Dermis microvascular lymphatic vessel endothelial cell (primary cell): ENCODE results near the gene SCRG1. TPM values are rescaled to one million over a fixed set of nuclear protein-coding genes. Genes with fewer than 3 reads are reported as not detected.
A peak's percentile ranks its signal among the peaks of the same experiment; 100 is the strongest.

Source experiments
- DNase-seq, 2 donors: peaks; one replicate each; pipeline versions ENCODE4 v3.0.0 to v3.0.0-alpha.2; 2010; ENCODE audit warnings: low read depth in 2 of 2
- total RNA-seq: library from RNA; depleted of rRNA; stranded (reverse); fragments of >200 nt; gene quantifications from 2 replicates; pipeline ENCODE4 v1.2.1, GENCODE V29; 2014

Gene SCRG1
- total RNA-seq, 1 donor from 2014 or later = not detected

DNA sequence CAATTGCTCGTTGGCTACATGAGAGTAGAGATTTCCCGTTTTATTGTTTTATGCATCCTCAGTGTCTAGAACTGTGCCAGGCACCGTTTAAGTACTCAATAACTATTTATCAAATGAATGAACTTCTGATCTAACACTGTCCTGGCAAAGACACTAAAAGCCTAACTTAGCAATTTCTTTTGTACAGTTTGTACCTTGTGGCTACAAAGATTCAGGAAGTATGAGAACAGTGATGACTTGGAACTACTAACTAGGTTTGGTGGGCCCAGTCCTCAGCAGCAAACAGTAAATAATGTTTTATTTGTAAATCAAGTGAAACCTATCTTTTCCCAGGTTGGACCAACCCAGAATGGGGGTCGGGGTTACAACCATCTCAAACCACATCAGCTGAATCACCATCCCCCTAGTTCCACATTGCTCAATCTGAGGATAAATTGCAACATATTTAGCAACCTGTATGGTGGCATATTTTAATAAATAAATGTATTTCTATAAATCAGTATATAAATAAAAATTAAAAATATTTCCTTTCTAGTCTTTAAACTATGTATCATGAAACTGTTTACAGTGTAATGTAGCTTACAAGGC, 12.3 kb upstream of the SCRG1 start:
- DNase-seq = no peak

DNA sequence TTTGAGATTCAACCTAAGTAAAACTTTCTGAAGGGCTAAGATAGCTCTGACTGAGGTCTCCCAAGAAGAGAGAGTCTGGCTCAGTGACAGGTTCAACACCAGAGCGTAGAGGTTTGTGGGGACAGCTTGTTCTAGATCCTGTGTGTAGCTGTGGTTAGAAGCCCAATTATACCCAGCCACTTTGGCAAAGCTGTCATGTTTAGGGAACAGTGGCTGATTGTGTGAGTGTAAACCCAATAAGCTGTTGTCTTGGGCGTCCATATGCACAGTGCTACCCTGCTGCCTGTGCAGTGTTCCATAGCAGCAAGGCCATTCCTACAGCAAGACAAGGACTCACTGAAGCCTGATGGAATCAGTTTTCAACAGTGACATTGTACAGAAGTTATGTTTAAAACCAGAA, 11.2 kb upstream of the SCRG1 start:
- DNase-seq = no peak

DNA sequence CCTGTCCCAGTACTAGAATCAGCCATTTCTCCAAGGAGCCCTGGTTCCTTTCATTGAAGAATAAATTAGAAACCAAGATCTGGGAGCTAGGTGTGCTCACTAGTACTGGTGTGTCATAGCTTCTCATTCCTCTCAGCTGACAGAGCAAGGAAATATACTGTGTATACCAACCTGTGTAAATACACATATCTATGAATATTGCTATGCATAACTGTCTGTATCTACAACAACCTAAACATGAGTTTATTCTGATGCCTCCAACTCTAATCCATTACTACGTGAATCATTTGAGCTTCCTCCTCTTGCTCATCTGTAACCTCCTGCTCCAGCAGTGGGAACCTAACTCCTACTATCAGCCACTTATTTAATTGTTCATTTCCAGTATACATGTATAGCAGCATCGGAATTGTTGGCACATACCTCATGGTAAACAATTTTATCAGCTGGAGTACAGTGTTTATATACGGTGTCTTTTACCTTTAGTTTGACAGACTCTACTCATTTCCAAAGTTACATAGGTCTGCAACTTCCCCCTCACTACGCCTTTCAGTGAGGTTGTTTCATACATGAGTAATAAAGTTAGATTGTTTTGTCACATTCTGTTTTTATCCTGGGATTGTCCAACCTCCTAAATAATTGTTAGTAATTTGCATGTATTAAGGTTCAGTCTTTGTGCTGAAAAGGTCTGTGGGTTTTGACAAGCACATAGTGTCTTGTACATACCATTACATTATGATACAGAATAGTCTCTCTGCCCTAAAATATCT, 7.1 kb upstream of the SCRG1 start:
- DNase-seq = no peak

DNA sequence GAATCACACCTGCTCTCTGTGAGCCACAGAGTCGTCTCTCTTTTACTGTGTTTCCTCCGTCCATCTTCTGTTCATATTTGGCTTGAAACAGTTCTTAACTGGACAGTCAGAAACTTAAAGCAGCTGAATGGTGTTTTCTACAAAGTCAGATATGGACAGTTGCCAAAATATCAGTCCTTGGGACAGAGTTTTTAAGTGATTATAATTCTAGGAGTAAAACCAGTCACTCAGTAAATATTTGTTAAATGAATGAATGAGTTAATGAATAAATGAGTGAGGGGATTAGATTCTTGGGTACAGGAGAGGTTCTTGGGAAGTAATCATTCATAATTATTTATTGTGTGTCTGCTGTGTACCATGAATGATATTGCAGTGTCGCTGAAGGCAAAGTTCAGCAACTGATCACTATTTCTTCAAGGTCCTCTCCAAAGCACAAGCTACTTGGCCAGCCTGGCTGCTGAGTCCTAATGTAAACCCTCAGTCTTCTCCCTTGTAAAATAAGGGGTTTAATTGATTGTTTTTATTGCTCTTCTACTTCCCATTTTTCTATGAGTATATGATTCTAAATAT, 5.5 kb upstream of the SCRG1 start:
- no peak for DNase-seq

DNA sequence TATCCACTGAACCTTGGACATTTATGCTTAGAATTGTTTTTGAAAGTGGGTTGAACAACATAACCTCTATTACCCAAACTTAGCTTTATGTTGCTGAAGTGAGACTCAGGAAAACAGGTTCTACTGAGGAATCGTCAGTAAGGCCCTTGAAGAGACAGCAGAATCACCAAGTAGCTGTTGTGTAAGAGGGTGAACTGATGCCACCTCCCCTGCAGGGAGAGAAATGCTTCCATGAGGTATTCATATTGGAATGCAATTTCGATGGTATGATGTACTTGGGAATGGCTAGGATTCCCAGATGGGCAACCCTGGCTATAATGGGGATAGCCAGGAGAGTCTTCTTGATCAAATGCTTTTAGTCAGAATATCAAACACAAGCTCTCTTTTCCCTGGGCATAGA, 4.1 kb upstream of the SCRG1 start:
- DNase-seq = no peak

DNA sequence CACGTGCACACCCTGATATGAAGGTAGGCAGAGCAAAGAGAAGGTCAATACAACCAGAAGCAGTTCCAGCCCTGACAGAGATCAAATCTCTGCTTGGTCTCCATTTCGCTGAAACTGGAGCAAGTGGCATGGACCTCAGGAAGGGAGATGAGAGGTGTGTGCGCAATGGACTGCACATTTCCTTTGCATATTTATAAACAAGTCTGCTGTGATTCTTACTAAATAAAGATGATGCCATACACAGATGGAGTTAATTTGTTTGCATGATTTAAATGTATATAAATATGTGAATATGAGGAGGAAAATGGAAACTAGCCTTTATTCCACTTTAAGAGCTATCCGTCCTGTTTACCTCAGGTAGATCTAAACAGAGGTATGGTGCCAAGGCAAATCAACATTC, 2.1 kb upstream of the SCRG1 start:
- DNase-seq = no peak

DNA sequence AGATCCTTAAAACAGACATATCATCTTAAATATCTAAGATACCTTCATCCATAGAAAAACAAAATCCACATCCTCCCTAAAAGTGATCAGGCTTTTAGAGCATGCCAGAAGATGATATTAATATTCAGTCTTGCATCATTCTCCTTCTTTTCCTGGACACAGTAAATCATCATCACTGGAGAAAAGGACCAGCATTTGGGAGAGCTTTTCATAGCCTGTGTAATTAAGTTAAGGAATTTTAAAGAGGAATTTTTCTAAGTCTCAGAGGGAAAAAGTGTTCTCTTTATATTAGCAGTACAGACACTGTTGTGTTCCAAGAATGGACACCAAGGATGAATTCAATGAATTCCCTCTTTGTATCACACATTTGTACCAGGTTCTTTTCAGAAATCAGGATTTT, 696 bp downstream of the SCRG1 start:
- no peak for DNase-seq

DNA sequence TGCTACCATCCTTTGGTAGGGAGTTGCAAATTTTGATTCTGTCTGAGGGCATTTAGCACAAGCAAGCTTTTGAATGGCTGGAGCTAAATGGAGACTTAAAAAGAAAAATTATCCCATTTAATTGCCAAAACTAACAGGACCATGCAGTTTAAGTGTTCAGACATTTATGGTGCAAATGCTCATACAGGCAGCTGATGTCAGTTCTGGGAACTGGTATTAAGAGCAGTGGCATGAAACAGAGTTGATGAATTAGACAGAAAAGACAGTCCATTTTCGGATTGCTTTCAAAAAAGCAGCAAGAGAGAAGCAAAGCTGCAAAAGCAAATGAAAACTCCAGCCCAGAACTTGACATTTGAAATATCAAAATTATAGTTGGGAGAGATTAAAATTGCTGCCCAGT, 1.3 kb downstream of the SCRG1 start:
- DNase-seq = no peak

DNA sequence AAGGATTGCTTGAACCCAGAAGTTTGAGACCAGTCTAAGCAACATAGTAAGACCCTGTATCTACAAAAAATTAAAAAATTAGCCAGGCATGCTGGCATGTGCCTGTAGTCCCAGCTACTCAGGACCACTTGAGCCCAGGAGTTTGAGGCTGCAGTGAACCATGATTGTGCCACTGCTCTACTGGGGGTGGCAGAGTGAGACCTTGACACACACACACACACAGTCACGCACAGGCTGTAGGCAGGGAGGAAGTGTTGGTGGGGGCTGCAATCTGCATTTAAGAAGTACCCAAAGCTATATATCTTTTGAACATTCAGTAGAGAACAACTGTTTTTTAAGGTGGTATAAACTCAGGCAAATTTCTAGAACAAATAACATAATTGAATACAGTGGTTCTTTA, 7.2 kb downstream of the SCRG1 start:
- no peak for DNase-seq

DNA sequence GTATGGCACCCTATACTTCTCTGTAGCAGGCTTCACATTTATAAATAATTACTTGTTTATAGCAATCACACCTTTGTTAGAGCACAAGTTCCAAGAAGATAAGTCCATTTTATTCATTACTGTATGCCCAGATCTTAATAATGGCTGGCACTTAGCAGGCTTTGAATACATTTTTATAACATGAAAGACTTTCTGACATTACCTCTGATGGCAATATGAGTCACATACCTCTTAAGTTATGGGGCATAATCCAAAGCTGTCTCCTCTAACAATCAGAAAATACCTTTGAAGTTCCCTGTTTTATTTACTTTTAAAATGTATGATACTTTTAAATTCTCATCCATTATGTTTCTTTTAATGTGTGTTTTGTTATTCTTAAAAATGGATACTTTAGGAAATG, 12.2 kb downstream of the SCRG1 start:
- DNase-seq = no peak

DNA sequence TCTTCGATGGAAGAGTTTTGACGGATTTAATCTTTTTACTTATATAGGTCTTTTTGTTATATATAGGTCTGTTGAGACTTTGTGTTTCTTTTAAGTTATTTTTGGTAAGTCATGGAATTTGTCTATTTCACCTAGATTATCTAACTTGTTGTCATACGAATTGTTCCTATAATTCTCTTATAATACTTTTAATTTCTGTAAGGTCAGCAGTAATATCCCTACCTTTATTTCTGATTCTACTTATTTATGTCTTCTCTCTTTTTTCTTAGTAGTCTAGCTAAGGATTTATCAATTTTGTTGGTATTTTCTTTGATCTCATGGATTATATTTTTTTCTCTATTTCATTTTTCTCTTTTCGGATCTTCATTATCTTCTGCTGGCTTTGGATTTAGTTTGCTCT, 16.6 kb downstream of the SCRG1 start:
- no peak for DNase-seq

DNA sequence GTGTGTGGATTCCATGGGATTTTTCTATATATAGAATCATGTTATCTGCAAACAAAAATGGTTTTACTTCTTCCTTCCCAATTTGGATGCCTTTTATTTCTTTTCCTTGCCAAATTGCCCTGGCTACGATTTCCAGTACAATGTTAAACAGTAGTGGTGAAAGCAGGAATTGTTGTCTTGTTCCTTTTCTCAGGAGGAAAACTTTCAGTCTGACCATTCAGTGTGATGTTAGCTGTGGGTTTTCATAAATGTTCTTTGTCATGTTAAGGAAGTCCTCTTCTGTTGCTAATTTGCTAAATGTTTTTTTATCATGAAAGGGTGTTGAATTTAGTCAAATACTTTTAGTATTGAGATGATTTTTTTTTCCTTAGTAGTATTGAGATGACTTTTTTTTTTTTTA, 17.3 kb downstream of the SCRG1 start:
- DNase-seq = no peak

DNA sequence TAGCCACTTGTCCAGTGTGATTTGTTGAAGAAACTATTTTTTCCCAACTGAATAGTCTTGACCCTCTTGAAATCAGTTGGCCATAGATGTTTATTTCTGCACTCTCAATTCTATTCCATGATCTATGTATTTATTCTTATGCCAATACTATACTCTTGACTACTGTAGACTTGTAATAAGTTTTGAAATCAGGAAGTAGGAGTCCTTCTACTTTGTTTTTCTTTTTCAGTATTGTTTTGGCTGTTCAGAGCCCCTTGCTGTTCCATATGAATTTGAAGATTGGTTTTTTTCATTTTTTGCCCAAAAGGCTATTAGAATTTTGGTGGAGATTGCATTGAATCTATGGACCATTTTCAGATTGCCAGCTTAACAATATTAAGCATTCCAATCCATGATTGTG, 17.9 kb downstream of the SCRG1 start:
- no peak for DNase-seq

DNA sequence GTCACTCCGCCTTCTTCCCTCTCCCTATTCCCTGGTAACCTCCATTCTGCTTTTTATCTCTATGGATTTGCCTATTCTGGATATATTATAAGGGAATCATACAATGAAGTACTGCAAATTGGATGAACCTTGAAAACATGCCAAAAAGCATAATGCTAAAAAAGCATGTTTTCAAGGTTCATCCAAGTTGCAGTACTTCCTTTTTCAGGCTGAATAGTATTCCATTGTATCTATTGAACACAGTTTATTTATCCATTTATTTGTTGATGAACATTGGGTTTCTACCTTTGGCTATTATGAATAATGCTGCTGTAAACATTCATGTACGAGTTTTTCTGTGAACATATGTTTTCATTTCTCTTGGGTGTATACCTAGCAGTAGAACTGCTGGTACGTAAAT, 19.0 kb downstream of the SCRG1 start:
- DNase-seq = no peak

DNA sequence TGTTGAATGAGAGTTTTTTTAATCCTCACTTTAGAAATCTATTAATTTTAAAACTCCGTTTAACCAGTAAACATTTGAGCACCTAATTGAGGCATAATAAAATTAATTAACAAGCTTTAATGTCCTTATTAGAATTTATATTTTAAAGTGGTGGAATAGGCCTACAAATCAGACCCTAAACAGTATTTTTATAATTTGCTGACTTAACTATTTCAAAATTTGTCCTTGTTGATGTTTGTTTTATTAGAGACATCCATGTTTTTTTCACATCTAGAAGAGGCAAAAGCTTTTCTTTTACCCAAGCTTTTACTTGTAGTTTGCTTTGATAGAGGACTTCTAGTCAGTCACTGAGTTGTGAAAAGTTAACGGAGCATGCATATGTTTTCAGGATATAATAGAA, 24.3 kb downstream of the SCRG1 start:
- DNase-seq = no peak

DNA sequence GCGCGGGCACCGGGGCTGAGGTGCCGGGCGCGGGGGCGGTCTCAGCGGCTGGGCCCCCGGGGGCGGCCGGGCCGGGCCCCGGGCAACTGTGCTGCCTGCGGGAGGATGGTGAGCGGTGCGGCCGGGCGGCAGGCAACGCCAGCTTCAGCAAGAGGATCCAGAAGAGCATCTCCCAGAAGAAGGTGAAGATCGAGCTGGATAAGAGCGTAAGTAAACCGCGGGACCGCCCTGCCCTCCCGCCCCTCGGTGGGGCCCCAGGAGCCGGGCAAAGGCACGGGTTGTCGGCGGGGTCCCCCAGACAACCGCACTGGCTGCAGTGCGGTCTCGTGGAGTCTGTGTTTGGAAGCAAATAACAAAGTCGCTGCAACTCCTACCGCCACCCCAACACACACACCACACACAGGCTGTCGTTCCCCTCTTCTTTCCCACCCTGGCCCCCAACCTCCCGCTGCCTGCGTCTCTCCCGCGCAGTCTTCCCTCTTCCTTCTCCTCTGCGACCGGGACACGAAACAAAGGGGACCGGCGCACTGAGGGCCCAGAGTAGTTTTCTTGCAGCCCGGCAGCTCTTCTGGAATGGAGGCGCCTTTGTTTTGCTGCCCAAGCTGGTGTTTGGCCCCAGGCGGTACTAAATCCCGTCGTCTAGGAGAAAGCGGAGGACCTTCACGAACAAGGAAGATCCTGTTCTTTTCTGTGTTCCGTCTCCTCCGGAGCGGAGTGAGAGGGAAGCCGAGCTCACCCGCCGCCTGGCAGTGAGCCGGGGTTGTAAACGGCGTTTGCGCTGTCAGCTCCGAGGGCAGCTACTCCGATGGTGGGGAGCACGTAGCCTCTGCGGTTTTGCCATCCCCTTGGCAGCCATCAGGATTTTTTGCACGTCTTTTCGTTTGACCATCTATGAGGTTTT, 27.4 kb downstream of the SCRG1 start:
- peak in 1 of 2 donors; percentile 71 for DNase-seq

DNA sequence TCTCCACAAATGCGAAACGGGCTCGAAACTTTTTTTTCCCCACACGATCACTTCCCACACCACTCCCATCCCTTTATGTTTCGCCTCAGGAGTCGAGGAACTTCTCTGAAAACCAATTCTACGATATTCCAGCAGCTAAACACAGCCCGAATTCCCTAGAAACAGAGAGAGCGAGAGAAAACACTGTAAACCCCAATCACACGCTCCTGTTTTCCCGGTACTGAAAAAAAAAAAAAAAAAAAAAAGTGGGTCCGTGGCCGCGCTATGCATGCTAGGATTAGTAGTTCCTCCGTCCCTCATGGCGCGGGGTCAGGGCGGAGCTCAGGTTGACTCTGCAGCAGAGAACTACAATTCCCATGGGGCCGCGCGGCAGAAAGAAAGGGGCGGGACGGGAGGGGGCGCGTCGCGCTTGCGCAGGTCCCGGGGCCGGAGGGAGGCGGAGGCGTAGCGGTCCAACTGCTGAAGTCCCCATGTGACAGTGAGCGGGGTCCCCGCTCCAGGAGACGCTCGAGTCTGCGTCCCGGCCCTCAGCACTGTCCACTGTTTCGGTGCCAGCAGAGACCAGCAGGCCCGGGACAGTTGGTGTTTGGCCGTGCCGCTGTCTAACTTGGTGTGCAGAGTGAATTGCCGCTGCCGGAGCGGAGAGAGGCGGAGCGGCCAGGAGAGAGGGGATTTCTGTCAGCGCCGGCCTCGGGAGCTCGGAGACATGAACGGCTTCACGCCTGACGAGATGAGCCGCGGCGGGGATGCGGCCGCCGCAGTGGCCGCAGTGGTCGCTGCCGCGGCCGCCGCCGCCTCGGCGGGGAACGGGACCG, 28.2 kb downstream of the SCRG1 start, which contains the start of gene SAP30:
Gene SAP30 (plus strand): TSS at position 478 of the 815 bp plus-strand sequence. CDS start 229 bp downstream, at position 707.
- DNase-seq = peak; percentile 96 to 99

DNA sequence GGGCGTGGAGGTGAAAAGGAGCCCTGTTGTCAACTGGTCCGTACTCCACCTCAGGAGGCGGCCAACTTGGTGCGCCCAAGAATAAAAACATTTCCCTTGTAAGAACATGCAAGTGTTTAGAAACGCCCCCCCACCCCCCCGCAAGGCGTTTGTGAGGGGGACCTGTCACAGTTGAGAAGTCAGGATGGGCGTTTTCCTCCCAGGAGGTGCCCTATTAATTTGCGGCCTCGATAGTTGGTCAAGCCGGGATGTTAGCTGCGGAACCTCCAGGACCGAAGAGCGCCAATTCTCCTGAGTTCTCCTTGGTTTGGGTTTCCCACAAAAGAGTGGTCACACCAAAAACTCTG, 28.8 kb downstream of the SCRG1 start:
- no peak for DNase-seq

DNA sequence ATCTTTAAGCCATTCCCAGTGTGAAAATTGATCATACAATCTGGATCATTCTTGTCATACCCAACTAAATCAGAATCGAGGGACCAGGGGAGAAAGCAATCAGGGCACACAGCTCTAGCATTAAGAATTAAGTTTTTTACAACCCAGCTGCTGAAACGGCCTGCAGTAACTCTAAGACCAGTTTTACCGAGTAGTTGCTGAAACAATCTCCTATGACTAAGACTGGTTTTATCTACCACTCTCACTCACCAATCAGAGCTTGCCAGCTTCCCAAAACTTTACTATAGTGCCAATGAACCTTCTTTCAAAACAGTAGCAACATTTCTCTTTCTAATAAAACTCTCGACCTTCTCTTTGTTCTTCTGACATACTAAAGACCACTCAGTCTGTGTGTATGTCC, 31.0 kb downstream of the SCRG1 start:
- DNase-seq = peak in 1 of 2 donors; percentile 65

DNA sequence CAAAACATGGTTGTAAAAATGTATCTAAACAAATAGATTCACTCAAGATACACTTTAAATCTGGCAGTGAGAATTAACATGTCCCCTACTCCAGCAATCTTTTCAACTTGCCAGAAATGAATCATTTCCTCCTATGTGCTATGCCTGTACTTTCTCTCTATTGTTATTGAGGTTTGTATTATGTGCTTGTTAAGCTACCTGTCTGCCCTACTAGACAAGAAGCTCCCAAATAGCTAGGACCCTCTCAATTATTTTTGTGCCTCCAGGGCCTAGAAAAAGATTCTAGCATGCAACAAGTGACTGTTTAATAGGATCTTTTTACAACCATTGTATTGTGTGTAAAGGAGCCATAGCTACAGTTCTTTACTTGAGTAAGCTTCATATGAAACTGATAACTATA, 31.6 kb downstream of the SCRG1 start:
- DNase-seq = peak; percentile 58 to 75

DNA sequence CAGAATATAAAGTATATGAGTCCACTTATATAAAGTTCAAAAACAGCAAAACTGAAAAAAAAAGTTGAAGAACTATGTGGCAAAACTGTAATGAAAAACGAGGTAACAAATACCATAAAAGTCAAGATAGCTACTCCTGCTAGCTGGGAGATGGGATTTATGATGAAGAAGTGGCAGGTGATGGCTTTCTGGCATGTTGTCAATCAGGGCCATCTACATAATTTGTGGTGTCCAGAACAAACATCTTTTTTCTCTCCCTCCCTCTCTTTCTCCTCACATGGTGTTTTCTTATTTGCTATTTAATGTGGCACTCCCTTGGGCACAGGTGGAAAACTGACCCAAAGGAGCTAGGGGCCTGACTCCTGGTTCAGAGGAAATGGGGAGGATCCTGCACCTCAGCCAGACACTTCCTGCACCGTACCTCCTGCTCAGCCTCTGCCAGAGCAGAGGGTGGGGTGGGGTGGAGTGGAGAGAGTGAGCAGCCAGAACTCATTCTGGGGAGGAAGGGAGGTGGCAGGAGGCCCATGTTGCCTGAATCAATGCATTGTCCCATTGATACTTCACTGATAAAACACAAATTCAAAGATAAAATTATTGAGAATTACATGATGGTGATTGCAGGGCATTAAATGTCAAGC, 33.4 kb downstream of the SCRG1 start:
- DNase-seq = peak in 1 of 2 donors; percentile 7
